Choroid plexus epithelial cell (primary cell): ENCODE measurements around the gene ABLIM3.

Source experiments
- DNase-seq: peaks from one replicate; pipeline ENCODE4 v3.0.0-alpha.2; 2010; ENCODE audit warnings: low read depth
- H3K4me3 ChIP-seq: 2 replicates; pipeline ENCODE4 v1.5.1; 2011; ENCODE audit warnings: low read depth, mild to moderate bottlenecking, control low read depth, low read length, moderate library complexity
- TF ChIP-seq, protein P1 (sequence below): conservative IDR thresholded peaks from 2 replicates; pipeline ENCODE4 v1.5.1; 2011; ENCODE audit warnings: low read depth, mild to moderate bottlenecking, control low read depth, inconsistent platforms, low read length, moderate library complexity

Gene ABLIM3

DNA sequence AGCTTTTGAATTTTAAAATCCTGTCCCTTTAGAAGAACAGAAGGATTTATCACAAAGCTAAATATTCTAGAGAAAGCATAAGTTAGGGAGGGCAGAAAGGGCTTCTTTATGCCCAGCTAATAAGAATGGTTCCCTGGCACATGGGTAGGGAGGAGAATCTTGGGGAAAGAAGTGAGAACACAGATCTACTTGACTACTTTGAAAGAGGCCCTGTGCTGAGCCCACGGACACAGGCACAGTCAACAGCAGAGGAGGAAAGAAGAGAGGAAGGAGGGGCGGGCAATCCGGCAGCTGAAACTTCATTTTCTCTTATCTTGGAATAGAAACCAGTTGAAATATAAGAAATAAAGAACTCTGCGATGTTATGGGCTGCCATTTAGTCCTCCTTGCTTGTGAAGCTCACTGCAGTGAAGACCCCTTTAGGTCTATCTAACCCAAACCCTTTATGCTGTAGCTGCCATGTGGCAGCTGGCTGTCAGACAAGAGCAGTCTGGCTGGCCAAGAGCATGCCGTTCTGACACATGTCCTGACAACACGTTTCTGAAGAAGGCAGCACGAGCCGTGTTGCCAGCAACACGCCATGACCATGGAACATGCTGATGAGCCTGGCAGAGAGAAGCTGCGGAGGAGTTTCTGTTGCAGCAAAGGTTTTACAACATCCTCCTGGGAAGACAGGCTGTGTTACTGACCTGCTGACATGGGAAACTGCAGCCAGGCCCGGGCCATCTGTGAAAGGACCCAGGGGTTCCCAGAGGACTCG lies 34.2 kb downstream of the ABLIM3 start:
- TF ChIP-seq, protein P1, sequence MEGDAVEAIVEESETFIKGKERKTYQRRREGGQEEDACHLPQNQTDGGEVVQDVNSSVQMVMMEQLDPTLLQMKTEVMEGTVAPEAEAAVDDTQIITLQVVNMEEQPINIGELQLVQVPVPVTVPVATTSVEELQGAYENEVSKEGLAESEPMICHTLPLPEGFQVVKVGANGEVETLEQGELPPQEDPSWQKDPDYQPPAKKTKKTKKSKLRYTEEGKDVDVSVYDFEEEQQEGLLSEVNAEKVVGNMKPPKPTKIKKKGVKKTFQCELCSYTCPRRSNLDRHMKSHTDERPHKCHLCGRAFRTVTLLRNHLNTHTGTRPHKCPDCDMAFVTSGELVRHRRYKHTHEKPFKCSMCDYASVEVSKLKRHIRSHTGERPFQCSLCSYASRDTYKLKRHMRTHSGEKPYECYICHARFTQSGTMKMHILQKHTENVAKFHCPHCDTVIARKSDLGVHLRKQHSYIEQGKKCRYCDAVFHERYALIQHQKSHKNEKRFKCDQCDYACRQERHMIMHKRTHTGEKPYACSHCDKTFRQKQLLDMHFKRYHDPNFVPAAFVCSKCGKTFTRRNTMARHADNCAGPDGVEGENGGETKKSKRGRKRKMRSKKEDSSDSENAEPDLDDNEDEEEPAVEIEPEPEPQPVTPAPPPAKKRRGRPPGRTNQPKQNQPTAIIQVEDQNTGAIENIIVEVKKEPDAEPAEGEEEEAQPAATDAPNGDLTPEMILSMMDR = no peak
- no peak for DNase-seq

DNA sequence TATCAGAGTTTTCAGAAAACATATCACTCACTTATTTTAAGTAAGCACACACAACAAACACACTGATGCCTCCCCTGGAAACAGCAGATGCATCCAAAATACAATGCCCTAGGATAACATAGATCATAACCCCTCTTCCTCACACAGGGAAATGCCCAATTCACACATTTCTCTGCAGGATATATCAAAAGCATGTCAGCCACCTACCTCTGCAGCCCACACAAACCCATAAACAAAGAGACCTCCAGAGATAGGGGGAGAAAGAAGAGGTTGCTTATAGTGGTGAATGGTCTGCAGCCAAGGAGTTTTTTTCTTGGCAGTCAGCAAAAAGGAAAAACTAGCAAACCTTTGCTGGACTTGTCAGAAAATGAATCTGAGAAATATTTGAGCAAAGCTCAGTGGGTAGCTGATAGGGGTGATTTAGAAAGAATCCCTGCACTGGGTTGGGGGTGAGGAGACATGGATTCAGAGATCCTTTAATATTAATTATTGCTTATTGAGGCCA lies 36.1 kb downstream of the ABLIM3 start:
- TF ChIP-seq, protein P1 = no peak

More for the DNA sequence above, 34.2 kb downstream of the ABLIM3 start:
- no peak overlapping the region for H3K4me3 ChIP-seq

DNA sequence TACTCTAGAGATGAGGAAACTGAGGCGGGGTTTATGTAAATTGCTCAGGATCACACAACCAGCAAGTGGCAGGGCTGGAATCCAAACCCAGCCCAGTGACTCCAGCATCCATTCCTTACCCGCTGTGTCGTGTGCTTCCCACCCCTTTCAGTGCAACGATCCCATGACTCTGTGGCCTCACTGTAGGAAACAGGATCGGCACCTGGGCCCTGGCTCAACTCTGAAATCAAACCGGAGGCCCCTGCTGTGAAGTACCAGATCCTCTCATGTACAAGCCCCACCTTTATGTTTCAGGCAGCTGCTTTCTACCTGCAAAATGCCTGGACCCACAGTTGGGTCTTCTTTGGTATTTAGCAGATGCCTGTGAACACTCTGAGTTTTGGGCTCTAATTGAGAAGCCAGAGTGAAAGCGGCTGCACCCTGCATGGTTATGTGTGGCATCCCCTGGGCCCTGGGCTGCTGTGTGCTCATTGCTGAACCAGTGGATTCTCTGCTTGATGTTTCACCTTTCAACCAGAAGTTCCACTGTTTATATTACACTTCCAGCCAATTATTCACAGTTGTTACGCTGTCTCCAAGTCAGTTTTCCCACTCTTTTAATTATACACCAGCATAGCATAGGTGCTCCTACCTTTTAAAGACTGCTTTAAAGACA lies 36.7 kb downstream of the ABLIM3 start:
- TF ChIP-seq, protein P1 = no peak
- DNase-seq = peak; percentile 85
- H3K4me3 ChIP-seq = no peak overlapping the region

More for the DNA sequence above, 36.1 kb downstream of the ABLIM3 start:
- no peak overlapping the region for H3K4me3 ChIP-seq
- DNase-seq = no peak

DNA sequence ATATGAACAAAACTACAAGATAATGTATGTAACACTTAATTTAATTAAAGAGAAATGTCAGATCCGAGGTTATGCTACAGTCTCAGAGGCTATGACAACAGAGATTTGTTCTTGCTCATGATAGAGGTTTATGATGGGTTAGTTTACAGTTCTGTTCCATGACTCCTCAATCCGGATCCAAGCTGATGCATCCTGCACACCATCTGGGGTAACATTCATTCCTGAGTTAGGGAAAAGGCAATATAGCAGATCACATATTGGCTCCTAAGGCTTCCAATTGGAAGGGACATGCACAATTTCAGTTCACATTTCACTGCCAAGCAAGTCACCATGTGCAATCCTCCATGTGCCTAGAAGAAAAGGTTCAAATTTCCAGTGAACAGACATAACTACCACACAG lies 40.4 kb downstream of the ABLIM3 start:
- TF ChIP-seq, protein P1 = no peak
- H3K4me3 ChIP-seq = no peak overlapping the region
- peak; percentile 42 for DNase-seq

DNA sequence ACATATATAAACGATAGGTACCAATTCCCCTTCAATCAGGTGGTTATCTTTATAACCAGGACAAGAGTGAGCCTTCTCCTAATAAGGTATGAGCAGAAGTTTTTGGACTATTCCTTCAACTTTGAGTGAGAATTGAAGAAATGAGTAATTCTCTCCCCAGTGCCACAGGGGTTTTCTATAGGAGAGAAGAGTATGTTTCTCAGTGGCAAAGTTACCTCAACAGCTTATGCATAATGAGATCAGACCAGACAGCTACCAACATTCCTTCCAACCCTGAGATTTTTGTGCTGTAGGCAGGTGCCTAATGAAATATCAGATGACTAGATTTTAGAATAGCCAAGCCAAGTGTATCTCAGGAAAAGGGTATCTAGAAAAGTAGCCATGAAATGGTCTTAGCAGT lies 40.9 kb downstream of the ABLIM3 start:
- no peak overlapping the region for H3K4me3 ChIP-seq
- TF ChIP-seq, protein P1 = no peak
- no peak for DNase-seq

DNA sequence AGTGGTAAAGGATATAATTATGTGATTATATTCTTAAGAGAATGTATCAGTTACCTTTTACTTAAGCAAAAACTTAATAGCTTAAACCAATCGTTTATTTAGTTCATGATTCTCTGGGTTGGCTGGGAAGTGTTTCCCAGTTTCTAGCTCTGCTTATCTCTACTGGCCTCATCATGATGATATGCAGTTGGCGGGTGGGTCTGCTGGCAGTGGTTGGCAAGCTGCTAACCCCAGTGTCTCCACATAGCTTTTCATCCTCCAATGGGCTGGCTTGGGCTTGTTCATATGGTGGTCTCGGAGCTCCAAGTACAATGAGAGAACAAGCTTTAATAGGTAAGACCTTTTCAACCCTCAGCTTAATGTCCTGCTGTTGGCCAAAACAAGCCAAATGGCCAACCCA lies 43.8 kb downstream of the ABLIM3 start:
- H3K4me3 ChIP-seq = no peak overlapping the region
- no peak for DNase-seq
- TF ChIP-seq, protein P1 = no peak
